ENCODE results near the gene MIA. TPM values are rescaled to one million over a fixed set of nuclear protein-coding genes. Genes with fewer than 3 reads are reported as not detected.

Gene MIA
- total and polyA plus RNA-seq, 2 of the 8 experiments (the other 6 are each of a cell fraction or from before 2014, with no cell fraction given) = not detected

GRCh38 chr19:40778706-40779284 lies 3.5 kb downstream of the MIA start (continued):
- TF ChIP-seq ATF2 (IDR thresholded peaks at IDR 0.05; ENCODE audit: low read length) (no peak), SIRT6 (IDR thresholded peaks at IDR 0.05; ENCODE audit: low read length) (no peak), YY1 (IDR thresholded peaks at IDR 0.05; ENCODE audit: low read depth, low read length) (0 out of 2 replicates have a peak, but pooled peaks have one; percentile 15), SIX5 (IDR thresholded peaks at IDR 0.05; ENCODE audit: low read depth, low read length) (no peak), CHD2 (IDR thresholded peaks at IDR 0.05; ENCODE audit: low read length) (0 out of 2 replicates have a peak, but pooled peaks have one; percentile 12), RXRA (IDR thresholded peaks at IDR 0.05; ENCODE audit: insufficient read depth, low read depth, low read length) (no peak), CHD7 (IDR thresholded peaks at IDR 0.05; ENCODE audit: insufficient replicate concordance, low read length) (no peak), KDM5A (IDR thresholded peaks at IDR 0.05; ENCODE audit: low read length) (no peak), ASH2L (IDR thresholded peaks at IDR 0.05; ENCODE audit: low read length) (peak; percentile 16), MAFK (IDR thresholded peaks at IDR 0.05; ENCODE audit: low read depth, low read length) (no peak)

All from H1 (cell line).